GM21619 (cell line): ENCODE results near the gene MAD1L1.

Source experiments
- ATAC-seq: cut with Tn5 transposase; IDR thresholded peaks from one replicate; pipeline ENCODE4 v1.9.1; 2021; ENCODE audit not compliant: unreplicated experiment

Gene MAD1L1

DNA sequence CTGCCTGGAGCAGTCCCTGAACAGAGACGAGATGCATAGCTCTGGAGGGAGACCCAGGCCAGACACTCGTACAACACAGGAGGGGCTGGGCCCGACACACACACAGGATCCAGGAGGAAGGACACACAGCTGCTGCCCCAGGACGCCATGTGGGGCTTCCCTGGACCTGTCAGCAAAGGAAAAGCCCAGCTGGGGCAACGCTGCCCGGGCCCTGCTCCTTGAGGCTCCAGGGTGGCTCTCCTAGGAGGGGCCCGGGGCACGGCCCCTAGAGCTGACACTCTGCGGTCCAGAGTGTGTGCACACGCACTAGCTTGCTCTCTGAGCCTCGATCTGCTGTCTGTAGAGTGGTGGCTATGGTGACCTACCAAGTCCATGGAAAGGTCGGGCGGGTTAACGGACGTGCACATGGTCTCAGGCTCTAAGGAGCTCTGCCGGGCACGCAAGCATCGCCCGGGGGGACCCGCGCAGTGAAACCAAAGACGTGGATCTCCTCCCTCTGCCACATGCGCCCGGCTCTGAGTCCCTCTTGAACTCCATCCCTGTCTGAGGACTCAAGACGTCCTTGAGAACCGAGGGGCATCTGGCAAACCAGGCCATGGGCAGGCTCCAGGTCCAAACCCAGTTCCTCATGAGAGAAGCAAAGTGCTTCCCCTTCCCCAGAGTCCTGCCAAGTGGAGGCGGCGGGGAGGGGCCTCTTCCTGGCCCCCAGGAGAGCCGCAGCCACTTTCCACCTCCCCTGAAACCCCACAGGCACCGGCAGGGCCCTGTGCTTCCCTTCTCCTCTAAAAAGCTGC lies 283.7 kb downstream of the MAD1L1 start:
- ATAC-seq, result no peak

DNA sequence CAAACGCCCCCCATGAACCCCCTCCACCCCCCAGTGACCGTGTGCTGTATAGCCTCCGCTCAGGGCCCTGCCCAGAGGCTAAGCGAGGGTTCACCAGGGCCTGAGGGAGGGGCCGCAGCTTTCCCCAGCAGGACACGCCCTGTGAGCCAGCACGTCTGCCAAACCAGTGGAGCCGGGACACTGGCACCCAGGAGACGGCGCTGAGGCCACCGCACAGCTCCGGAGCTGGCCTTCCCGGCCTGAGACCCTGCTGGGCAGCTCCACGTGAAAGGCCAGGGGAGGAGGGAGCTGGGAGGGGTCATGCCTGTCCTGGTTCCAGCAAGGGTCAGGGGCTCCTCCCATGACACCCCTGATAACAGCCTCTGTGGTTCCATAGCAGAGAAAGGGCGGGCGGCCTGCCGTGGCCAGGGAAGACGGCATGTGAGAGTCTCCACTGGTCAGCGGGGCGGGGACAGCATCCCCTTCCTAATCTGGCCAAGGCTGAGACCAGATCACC lies 284.4 kb downstream of the MAD1L1 start:
- ATAC-seq, result no peak

DNA sequence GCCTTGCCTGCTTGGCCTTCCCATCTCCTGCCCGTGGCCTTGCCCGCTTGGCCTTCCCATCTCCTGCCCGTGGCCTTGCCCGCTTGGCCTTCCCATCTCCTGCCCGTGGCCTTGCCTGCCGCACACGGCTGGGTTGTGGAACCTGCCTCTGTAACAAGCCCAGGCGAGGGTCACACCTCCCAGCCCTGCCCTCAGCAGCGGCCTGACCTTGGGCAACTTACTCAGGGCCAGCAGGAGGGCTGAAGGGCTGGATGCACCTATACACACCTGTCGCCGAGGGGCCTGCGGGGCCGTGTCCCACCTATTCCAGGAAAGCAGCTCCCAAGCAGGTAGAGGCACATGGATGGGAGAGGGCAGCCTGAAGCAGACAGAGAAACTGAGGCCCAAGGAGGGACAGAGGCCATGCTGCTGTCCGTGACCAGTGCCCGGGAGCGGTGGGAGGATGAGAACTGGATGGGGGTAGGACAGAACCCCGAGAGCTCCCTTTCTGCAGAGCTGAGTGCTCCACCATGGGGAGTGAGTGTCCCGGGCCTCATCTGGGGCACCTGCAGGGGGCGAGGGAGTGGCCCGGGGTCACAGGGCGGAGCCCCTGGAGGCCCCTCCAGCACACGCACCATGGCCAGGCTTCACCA lies 285.0 kb downstream of the MAD1L1 start:
- ATAC-seq, result no peak

DNA sequence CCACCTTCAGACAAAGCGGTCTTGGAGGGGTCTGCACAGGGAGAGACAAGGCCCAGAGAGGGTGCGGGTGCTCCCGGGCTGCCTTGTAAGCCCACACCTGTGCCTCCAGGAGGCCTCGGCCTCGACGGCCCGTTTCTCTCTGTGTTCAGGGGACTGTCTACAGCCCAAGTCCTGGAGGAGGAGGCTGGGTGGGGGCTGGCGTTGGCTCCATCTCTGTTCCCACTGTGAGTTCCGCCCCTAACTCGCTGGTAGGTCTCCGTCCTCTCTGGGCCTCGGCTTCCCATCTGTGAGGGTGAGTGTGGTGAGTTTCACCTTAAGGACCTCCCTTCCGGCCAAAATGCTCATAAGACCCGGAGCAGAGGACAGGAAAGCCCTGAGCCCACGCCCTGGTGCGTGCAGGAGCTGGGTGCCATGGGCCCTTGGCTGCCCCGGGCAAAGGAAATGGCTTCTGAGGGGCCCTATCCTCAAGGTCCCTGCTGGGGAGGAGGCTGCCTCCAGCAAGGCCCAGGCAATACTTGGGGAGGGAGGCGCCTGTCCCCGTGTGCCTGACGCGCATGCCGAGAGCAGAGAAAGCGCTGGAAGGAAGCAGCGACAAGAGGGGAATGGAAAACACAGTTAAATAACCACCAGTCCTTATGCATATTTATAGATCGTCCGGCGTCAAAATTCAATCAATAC lies 285.8 kb downstream of the MAD1L1 start:
- ATAC-seq, result no peak

DNA sequence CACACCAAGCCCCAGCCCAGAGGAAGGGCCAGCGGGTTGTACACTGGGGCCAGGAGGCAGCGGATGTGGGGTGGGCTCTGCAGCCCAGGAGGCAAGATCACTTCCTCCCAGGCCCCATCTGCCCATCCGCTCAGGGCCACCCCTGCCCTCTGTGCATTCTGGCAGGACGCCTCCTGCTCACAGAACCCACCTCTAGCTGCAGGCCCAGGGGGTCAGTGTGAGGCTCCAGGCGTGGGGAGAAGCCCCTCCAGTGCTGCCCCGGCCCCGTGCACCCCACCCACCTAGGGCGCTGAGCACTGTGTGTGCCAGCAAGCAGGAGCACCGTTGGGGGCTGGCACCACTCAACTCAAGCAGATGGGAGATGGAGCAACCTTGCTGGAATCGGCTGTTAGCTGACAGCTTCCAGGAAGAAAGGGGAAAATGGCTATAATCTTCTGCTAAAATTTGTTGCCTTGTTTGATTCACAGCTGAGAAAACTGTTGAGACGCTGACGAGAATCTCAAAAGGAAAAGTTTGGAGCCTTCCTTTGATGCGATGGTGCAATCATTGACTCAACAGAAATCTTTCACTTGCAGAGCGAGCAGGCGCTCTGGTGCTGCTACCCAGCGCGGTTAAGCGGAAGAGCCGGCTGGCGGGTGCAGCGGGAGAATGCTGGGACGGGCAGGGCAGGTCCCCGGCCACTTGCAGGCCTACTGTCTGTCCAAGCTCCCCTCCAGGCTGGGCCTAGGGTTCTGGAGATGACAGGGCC lies 286.5 kb downstream of the MAD1L1 start:
- ATAC-seq, result no peak

DNA sequence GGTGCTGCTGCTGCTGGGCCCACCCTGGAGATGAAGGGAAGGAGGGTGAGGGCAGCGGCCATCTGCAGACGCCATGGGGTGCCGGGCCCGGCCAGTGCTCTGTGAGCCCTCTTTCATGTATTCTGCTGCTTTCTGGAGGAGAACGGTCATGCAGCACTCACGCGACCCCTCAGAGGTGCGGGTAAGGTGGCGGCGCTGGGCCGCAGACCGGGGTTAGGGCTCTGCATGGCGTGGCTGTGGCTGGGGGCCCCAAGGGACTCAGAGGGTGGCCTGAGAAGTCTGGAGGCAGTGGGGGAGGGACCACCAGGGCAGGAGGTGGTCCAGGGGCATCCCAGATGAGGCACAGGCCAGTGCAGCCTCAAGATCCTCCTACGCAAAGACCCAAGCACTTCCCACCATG lies 287.2 kb downstream of the MAD1L1 start:
- no peak for ATAC-seq

DNA sequence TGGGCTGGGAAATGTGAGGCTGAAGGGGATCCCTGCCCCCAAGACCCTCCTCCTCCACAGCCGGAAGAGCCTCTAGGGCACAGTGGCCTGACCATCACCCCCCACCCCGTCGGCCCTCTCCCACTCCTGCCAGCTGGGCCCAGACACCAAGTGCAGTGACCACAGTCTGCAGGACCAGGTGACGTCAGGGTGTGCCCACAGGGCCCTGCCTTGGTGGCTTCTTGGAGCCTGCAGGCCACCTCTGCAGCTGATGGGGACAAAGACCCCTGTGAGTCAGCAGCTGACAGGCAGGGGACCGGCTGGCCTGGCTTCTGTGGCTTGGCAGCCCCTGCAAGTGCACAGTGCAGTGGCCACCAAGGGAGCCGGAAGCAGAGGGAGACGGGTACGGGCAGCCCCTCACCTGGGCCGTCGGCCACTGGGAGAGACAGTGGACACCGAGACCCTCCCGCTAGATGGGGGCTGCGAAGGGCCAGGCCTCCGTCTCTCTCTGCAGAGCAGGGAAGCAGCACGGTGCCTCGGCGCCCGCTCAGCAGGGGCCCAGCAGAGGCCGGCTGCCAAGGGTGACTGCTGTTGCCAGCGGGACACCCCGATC lies 288.0 kb downstream of the MAD1L1 start:
- no peak for ATAC-seq

DNA sequence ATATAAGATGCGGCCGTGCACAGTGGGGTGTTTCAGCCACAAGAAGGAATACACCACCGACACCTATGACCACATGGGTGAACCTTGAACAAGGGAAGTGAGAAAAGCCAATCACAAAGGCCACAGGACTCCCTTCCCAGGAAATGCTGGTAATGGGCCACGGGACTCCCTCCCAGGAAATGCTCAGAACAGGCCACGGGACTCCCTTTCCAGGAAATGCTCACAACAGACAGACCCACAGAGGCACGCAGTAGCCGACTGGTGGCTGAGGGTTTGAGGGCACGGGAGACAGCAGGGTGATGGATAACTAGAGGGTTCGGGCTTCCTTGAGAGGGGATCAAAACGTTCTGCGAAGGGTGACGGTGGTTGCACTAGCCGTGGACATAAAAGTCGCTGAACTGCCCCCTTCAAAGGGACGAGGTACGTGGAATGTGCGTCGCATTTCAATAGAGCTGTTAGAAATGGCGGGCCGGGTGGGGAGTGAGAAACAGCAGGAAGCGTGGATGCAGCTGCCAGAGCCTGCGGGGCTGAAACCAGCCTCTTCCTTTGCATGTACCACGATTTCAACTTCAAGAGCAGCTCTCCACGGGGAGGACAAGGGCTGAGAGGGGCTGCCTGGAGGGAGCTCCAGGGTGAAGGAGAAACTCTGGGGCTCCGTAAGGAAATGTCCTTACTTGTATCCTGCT lies 288.7 kb downstream of the MAD1L1 start:
- ATAC-seq, result no peak

DNA sequence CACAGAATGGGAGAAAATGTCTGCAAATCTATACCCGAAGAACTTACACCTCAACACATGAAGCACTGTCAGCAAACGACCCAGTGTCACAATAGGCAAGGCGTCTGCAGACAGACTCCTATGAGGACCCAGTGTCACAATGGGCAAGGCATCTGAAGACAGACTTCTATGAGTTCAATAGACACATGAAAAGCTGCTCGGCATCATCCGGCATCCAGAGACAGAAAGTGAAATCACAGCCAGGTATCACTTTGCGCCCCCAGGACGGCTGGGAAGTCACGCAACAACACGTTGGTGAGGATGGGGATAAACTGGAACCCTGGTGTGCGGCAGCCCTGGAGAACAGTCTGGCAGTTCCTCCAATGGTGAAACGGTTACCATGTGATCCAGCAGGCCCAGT lies 289.4 kb downstream of the MAD1L1 start:
- no peak for ATAC-seq

DNA sequence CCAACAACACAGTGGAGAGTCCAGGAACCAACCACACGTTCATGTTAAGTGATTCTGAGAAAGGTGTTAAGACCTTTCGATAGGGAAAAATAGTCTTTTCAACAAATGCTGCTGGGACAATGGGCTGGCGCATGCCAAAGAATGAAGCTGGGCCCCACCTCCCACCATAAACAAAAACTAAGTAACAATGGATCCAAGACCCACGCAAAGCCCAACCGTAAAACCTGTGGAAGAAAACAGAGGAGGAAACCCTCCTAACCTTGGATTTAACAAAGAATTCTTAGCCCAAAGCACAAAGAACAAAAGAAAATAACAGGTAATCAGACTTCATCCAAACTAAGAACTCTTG lies 289.8 kb downstream of the MAD1L1 start:
- no peak for ATAC-seq

DNA sequence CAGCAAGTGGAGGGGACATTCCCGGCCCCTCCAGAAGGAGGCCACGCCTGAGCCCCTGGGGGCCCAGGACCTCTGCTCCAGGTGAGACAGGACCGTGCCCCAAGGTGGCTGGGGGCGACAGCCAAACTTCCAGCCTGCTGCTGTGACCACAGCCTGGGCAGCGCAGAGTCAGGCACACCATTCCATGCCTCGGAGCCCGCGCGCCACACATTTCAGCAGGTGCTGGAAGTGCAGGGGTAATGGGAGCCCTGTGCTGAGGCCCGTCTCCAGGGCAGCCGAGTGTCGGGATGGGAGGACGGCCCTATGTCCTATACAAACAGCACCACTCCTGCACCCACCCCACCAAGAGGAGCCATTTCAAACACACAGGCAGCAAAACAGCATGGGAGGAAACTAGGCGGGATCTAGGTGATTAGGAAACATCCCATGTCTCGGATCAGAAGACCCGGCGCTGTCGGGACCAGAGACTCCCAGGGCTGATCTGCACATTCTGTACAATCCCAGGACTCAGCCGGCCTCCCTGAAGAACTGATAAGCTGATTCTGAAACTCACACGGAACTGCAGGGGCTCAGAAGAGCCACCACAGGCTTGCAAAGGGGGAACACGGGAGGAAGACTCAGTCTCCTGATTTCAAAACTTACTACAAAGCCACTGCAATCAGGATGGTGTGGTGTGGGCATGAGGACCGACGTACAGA lies 290.4 kb downstream of the MAD1L1 start:
- ATAC-seq, result no peak

DNA sequence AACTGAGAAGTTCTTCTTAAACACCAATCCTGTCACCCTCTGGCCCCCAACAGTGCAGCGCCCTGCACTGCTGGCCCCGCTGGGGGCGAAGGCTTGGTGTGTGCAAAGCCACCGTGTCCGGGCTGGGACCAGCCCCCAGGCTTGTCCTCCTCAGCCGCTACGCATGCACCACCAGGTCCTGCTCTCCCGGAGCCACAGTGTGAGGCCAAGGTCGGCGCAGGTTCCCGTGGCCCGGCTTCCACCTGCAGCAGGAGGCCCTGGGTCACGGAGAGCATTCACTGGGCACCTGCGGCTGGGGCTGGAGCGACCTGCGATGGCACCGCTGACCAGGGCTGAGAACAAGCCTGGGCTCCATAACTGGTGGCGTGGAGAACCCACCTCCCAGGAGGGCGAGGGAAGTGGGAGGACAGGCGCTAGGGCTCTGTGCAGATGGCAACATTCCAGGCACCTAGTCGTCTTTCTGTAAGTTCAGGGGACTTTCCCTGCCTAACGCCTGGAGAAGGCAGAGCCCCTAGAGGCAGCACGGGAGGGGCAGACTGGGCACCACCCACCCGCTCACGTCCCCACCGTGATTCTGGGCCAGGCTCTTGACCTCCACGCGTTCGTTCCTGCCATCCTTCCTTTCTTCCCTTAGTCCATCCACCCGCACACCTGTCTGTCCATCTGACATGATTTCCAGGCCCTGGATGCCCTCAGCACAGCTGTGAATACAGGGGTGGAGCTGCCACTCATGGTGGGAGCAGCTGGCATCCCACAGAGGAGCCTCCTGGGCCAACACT lies 291.1 kb downstream of the MAD1L1 start:
- no peak for ATAC-seq

DNA sequence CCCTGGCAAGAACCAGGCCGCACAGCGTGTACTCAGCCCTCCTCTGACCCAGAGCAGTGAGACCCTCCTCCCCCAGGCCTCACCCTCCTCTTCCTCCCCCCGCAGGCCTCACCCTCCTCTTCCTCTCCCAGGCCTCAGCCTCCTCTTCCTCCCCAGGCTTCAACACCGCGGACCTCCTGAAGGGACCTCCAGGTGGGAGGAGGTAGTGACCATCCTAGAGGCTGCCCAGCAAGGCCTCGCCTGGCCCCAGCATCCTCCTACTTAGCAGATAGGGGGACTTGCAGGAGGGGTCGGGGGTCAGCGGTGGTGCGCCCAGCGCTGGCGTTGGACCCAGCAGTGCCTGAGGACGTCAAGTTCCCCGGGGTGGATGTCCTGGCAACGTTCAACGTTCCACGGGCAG lies 291.9 kb downstream of the MAD1L1 start:
- peak; percentile 16 for ATAC-seq

DNA sequence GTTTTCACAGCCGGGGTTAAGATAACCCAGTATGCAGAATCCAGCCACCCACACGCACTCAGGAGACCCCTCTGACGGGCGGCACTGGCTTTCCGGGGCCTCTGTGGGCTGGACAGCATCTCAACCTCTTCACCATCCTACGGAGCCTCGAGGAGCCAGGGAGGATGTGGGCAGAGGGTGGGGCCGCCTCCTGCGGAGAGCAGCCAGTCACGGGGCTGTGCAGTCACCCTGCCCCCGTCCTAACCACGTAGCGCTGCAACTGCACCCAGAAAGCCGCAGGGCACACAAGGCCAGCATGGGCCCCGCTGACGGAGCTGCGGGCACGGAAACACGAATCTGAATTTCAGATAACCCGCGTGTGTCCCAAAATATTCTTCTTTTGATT lies 292.4 kb downstream of the MAD1L1 start:
- peak; percentile 90 for ATAC-seq

DNA sequence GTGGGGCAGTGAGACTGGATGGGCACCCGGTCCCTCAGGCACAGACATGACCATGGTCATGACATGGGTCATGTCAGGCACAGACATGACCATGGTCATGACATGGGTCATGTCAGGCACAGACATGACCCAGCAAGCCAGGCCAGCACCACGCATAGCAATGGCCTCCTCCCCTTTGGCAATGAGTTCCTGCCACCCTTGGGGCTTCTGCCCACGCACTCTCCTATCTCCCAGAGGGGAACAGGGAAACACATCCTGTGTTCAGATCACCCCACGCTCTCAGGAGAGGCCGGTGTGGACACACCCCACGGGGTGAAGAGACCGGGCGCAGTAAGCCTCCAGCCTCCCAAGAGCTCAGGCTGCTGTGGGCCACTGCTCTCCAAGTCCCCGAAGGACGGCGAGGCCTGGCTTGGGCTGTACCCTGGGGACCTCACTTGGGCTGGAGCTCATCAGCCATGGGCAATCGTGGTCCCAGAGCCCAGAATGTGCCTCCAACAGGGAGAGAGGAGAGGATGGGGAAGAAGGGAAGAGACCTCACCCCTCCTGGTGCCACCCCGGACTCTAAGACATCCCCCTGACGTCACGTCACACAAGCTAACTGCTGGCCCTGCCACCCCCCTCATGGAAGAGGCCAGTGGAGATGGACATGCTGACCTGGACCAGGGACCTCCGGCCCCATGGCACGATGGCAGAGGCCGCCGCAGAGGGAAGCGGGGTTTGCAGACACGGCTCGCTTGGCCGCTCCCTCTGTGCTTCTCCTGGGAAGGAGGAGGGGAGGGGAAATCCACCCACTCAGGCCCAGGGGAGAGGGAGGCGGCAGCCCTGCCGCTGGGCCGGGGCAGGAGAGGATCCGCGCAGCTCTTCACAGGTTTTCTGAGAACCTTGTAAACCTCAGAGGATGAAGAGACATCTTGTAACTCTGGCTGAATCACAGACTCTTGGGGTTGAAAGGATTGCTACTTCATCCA lies 293.0 kb downstream of the MAD1L1 start:
- ATAC-seq, result peak; percentile 15

DNA sequence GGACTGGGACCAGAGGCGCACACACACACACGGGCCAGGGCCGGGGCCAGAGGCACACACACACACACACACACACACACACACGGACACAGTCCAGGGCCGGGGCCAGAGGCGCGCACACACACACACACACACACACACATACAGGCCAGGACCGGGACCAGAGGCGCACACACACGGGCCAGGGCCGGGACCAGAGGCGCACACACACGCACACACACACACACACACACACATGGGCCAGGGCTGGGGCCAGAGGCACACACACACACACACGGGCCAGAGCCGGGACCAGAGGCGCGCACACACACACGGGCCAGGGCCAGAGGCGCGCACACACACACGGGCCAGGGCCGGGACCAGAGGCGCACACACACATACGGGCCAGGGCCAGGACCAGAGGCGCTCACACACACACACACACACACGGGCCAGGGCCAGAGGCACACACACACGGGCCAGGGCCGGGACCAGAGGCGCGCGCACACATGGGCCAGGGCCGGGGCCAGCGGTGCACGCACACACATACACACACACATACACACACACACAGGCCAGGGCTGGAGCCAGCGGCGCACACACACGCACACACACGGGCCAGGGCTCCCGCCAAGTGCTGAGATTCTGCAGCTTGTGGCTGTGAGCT lies 293.8 kb downstream of the MAD1L1 start:
- ATAC-seq, result no peak

DNA sequence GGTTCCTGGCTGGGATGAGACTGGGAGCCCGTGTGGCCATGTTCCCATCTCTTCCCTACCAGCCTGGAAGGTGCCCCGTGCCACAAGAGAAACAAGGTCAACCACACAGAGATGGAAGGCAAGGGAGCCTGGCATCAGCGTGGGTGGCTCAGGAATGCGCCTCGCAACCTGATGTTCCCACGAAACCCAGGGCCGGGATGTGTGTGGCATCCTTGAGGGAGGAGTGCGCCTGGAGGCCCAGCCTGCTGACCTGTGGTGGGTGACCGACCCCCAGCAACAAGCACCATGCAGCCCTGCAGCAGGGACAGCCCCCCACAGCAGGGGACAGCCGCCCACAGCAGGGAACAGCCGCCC lies 295.5 kb downstream of the MAD1L1 start:
- no peak for ATAC-seq
